Psoas muscle (tissue), 8 donors: ENCODE results near the gene GALNT14. TPM values are rescaled to one million over a fixed set of nuclear protein-coding genes. Genes with fewer than 3 reads are reported as not detected.

Source experiments
- ATAC-seq, 4 donors: fragments of 200-7000 bp; cut with Tn5 transposase; one replicate each; pipeline ENCODE4 v1.9.1; 2020; ENCODE audit warnings: moderate library complexity in 3 of 4, mild to moderate bottlenecking in 2 of 4
- DNase-seq, 2 donors: peaks; one replicate each; pipeline ENCODE4 v3.0.0-alpha.2; 2020
- H3K27ac ChIP-seq: fragments of 200-600 bp; one replicate; pipeline ENCODE4 v1.8.0; 2022
- H3K27me3 ChIP-seq, 3 donors: fragments of 200-600 bp in 1 of 3; one replicate each; pipeline versions ENCODE4 v1.6.1 to v1.8.0; 2013 to 2022; ENCODE audit warnings: low read length in 2 of 3, mild to moderate bottlenecking in 2 of 3, moderate library complexity in 1 of 3; ENCODE audit not compliant: insufficient read depth in 3 of 3
- H3K36me3 ChIP-seq, 2 donors: fragments of 200-600 bp in 1 of 2; one replicate each; pipeline versions ENCODE4 v1.6.1 to v1.8.0; 2013 to 2022; ENCODE audit warnings: low read depth in 1 of 2, mild to moderate bottlenecking in 1 of 2, moderate library complexity in 1 of 2; ENCODE audit not compliant: insufficient read depth in 1 of 2
- H3K4me1 ChIP-seq: fragments of 200-600 bp; one replicate; pipeline ENCODE4 v1.8.0; 2022
- H3K4me3 ChIP-seq: fragments of 200-600 bp; one replicate; pipeline ENCODE4 v1.8.0; 2022; ENCODE audit warnings: mild to moderate bottlenecking
- H3K9me3 ChIP-seq: fragments of 200-600 bp; one replicate; pipeline ENCODE4 v1.8.0; 2022
- CTCF ChIP-seq: fragments of 200-600 bp; IDR thresholded peaks from one replicate; pipeline ENCODE4 v1.8.0; 2022; ENCODE audit warnings: antibody characterized with exemption
- WGBS, 3 donors: extraction: QIAGEN DNeasy Blood & Tissue Kit; methylation state at CpG; one replicate each; pipeline versions ENCODE4 v1.1.6 to v1.1.7; 2013; 5-methylcytosine and 5-hydroxymethylcytosine counted together
- intact Hi-C, 2 donors: fragments of 100-400 bp; cut with DNase I; formaldehyde crosslinking; loops; one replicate each; pipeline versions ENCODE4 v1.11.0 to v1.14.2; 2022
- polyA plus RNA-seq, 3 donors: library from polyadenylated mRNA; stranded (reverse); fragments of 200-250 nt; gene quantifications; one replicate each; pipeline ENCODE4 v1.2.3, GENCODE V29; 2013
- total RNA-seq, 4 donors: library from RNA; stranded (reverse); fragmentation: NEBNext Ultra II Directional in 2 of 4; extraction: Animal tissue kit (Norgen Biotek cat#: 25700) in 2 of 4; gene quantifications; one replicate each; pipeline versions ENCODE4 v1.2.1 to v1.2.4, GENCODE V29; 2021 to 2023
- donor health status: healthy with polysubstance abuse.
- donor health status: DM: no; HTN: no; CAD: no; lungs with moderate emphysema.
- donor health status: Bipolar disorder and iron deficiency.
- donor health status: healthy.
- donor health status: DM: yes; HTN: yes; CAD: no.
- donor health status: DM: no; HTN: no; CAD: no.
- donor health status: DM: no; HTN: no; CAD: no.
- donor health status: DM: yes; HTN: yes; CAD: no.

Gene GALNT14
- total and polyA plus RNA-seq, 7 donors, result 0.13 to 0.54 (median 0.24) TPM; not detected in 1

DNA sequence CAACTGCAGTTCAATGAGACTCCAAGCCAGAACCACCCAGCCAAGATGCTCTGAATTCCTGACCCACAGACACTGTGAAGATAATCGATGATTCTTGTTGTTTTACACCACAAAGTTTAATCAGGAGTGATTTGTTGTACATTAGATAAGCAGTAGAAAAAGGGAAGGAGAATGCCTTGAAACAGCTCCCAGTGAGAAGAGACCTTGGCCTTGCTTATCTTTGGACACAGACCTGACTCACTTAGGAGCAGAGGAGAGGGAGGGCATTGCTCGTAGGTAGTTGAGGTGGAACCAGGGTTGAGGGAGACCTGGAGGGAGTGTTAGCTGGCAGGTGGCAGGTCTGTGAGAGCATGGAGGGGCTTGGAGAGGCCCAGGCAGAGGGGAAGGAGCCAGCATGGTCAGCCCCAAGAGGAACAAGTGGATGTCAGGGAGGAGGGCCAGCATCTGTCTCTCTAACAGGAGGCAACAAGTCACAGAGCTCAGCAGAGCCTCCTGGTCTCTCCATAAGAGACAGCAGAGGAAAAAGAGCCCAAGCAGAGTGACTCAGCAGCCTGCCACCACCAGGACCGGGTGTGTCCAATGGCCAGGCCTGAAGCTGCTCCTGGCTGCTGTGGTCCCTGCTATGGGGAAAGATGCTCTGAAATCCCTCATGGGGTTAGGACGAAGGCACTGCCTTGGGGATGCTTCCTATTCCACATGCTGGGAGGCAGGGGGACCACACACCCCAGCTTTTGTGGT, 169.4 kb downstream of the GALNT14 start:
- ATAC-seq, result no peak
- DNase-seq, result no peak
- Histone ChIP-seq H3K27ac (no peak overlapping the region), H3K4me3 (no peak overlapping the region), H3K27me3 (peaks cover 0 to 3% (median 0%) of the 10 kb centered on the region in 3 donors), H3K4me1 (no peaks in the 10 kb centered on the region), H3K9me3 (no peaks in the 10 kb centered on the region), H3K36me3 (no peaks in the 10 kb centered on the region)
- 70 to 92% (median 76%) methylated on average over 4 of the region's 4 CpGs for WGBS, 3 donors
- intact Hi-C loops, result no loop called here
- no peak for TF ChIP-seq CTCF

DNA sequence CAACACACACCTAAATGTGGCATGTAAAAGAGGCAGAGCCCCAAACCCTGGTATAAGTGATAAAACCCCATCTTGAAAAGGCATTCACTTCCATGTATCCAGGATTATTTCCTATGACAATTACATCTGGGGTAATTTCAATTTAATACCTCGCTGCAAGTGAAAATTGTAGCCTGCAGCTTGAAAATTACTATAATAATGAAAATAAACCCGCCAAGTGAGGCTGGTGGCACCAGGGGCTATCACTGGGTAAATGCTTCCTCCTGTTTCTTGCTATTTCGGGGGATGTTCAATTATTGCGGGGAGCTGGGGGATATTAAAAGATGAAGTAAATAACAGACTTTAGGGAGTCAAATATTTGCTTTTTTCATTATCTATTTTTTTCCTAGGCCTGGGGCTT, 171.5 kb downstream of the GALNT14 start:
- ATAC-seq (no peak), DNase-seq (no peak)
- no peak overlapping the region for H3K4me3 ChIP-seq
- peaks cover 0 to 3% (median 0%) of the 10 kb centered on the region in 3 donors for H3K27me3 ChIP-seq
- no peaks in the 10 kb centered on the region for H3K36me3 ChIP-seq
- no peak for TF ChIP-seq CTCF
- WGBS, 3 donors, result 94 to 97% (median 96%) methylated on average over 4 of the region's 4 CpGs
- H3K27ac ChIP-seq, result no peak overlapping the region
- no peaks in the 10 kb centered on the region for H3K9me3 ChIP-seq
- intact Hi-C loops, result no loop called here
- H3K4me1 ChIP-seq, result no peaks in the 10 kb centered on the region

- ATAC-seq (no peak), DNase-seq (no peak)
- TF ChIP-seq CTCF, result no peak
- no peak overlapping the region for H3K4me3 ChIP-seq
- peaks cover 0 to 3% (median 0%) of the 10 kb centered on the region in 3 donors for H3K27me3 ChIP-seq
- H3K27ac ChIP-seq, result no peak overlapping the region
- WGBS, 3 donors, result 78 to 94% (median 80%) methylated on average over 10 of the region's 10 CpGs
- no peaks in the 10 kb centered on the region for H3K9me3 ChIP-seq
- no peaks in the 10 kb centered on the region for H3K4me1 ChIP-seq
- intact Hi-C loops, result no loop called here
- no peaks in the 10 kb centered on the region for H3K36me3 ChIP-seq
These were observed 173.2 kb downstream of the GALNT14 start for GRCh38 chr2:30965022-30965531.

GRCh38 chr2:30964334-30965005, 173.8 kb downstream of the GALNT14 start:
- Histone ChIP-seq H3K9me3 (no peaks in the 10 kb centered on the region), H3K4me3 (no peak overlapping the region), H3K36me3 (no peaks in the 10 kb centered on the region), H3K27me3 (peaks cover 0 to 3% (median 0%) of the 10 kb centered on the region in 3 donors), H3K27ac (no peak overlapping the region), H3K4me1 (no peaks in the 10 kb centered on the region)
- DNase-seq (no peak), ATAC-seq (no peak)
- intact Hi-C loops, result no loop called here
- WGBS, 3 donors, result 76 to 78% (median 77%) methylated on average over 11 of the region's 11 CpGs
- TF ChIP-seq CTCF, result no peak
